ENCODE measurements around the gene NUDT14.

The NUDT14 gene

GRCh38 chr14:105172476-105172875 lies 8.6 kb downstream of the NUDT14 start:
- no peak for FAIRE-seq

DNA sequence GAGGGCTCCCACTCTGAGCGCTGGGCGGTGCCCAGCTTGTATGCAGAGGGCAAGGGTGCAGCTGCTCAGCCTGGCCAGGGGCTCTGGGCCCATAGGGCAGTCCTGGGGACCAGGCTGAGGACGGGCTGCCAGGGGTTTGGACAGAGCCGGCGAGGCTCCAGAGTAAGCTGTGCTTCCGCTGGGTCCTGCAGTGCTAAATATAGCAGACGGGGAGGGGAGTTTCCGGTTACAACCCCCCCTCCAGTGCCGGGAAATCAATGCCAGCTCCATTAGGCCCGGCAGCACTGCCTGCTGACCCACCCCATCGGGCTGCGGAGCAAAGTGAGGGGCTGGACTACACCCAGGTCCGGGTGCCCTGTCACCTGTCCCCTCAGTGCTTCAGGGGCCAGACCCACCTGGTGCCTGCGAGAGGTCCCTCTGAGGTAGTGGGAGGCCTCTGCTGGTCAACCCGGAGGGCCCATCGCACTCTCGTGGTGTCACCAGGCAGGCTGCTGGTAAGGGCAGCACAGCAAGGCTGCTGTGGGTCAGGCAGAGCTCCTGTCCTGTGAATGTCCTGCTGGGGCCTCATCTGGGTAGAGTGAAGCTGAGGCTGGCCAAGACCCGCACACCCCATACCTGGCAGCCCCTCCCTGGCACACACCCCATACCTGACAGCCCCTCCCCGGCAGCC lies 10.0 kb downstream of the NUDT14 start:
- FAIRE-seq: no peak

GRCh38 chr14:105169776-105170655 lies 11.1 kb downstream of the NUDT14 start:
- FAIRE-seq: no peak

DNA sequence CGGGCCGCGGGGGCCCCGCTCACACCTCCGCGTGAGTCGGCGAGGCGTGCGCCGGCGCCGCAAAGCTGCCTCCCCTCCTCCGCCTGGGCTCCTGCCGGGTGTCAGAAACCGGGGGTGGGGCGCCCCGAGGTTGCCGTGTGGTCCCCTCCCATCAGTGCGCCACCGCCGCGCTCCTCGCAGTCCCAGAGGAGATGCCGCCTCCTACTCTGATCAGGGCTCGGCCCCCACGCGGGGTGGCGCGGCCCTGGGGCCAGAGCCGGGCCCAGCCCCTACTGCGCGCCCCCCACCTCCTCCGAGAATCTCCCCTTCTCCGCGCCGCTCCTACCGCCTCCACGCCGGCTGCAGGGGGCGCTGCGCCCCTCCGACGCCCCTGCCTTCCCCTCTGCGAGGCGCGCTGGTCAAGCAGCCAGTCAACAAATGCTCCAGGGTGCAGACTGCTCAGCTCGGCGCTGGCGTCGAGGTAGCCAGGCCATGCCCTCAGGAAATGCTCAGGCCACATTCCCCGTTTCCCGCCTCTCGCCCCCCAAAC lies 12.1 kb downstream of the NUDT14 start:
- FAIRE-seq: no peak

GRCh38 chr14:105168496-105168978 lies 12.6 kb downstream of the NUDT14 start, which contains the start of gene JAG2:
TSS of gene JAG2 (minus strand) at chr14:105168776. CDS start at chr14:105168420, 356 bp downstream.
- no peak for FAIRE-seq

GRCh38 chr14:105168093-105168420 lies 13.1 kb downstream of the NUDT14 start:
- FAIRE-seq: no peak

DNA sequence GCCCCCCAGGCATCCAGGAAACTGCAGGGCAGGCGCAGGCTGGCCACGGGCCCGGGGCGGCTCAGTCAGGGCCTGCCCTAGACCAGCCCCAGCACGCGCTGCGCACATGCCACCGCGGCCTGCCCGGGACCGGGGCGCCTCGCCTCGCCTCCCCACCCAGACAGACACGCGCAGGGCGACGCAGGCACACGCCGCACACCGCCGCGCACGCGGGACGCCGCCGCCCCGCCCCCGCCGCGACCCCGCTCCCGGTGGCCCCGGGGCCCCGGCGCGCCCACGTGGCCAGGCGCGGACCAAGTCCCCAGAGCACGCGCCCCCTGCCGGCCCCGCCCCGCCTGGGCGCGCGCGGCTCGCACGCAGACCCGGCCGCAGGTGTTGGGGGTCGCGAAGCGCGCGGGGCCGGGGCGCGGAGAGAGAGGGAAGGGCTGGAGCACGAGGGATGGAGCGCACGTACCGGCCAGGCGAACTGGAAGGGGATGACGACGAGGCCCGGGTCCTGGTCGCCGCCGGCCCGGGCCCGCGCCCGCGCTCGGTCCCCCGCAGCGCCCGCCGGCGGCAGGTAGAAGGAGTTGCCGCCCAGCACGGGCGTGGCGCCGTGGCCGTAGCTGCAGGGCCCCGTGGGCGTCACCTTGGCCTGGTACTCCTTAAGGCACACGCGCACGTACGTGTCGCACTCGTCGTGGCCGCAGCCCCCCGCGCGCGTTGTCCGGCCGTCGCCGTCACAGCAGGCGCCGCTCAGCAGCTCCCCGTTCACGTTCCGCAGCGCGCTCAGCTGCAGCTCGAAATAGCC lies 13.6 kb downstream of the NUDT14 start:
- FAIRE-seq: no peak

DNA sequence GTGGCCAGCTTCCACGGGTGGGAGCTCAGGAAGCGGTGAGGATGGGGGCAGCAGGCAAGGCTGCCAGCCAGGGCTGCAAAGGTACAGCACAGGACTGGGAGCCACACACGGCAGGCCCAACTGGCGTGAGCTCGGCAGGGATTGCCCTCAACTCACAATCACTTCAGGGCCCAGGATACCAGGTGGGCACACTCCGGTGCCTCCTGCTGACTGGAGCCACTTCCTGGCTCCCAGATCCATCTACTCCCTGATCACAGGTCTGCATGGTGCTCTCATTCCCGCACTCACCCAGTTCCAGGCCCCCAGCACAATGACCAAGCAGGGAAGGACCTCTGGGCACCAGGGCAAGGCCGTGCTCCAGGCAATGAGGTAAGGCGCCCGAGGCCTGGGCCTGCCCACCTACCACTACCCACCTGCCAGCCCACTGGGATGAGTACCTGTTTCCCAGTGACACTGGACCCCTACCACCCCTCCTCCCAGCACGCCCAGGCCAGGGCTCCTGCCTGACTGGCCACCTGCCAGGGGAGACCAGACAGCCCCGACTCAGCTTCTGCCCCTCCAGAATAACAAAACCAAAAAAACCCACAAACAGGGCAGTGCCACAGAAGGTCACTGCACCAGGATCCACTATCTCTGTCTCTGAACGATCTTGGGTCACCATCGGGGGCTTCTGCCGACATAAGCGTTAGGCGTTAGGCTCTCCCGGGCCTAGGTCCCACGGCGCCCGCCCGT lies 14.4 kb downstream of the NUDT14 start:
- FAIRE-seq: no peak

- FAIRE-seq: no peak
These were observed 15.2 kb downstream of the NUDT14 start for GRCh38 chr14:105165761-105166485.

DNA sequence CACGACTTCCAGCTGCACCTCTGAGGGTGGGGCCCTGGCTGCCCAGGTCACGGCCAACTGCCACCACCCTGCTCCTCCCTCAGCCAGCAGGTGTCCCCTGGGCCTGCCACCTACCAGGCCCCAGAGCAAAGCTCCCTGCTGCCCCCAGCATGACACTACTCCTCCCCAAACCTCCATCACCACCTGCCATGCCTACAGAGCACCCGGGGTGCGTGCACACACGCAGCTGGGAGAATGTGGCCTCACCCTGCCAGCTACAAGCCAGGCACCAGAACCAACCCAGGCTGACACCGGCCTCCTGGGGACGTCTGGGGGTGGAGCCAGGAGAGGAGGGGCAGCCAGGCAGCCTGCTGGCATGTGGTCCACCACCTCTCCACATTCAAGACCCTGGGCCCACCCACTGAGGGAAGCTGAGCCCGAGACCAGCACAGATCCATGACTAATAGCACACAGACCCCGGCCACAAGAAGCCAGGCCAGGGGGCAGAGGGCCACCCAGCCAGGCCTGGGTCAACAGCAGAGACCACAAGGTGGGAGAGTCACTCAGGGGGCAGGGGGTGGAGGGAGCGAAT lies 15.9 kb downstream of the NUDT14 start:
- no peak for FAIRE-seq

- FAIRE-seq: no peak
These were observed 17.9 kb downstream of the NUDT14 start for GRCh38 chr14:105163040-105163742.

GRCh38 chr14:105162669-105162979 lies 18.5 kb downstream of the NUDT14 start:
- no peak for FAIRE-seq

DNA sequence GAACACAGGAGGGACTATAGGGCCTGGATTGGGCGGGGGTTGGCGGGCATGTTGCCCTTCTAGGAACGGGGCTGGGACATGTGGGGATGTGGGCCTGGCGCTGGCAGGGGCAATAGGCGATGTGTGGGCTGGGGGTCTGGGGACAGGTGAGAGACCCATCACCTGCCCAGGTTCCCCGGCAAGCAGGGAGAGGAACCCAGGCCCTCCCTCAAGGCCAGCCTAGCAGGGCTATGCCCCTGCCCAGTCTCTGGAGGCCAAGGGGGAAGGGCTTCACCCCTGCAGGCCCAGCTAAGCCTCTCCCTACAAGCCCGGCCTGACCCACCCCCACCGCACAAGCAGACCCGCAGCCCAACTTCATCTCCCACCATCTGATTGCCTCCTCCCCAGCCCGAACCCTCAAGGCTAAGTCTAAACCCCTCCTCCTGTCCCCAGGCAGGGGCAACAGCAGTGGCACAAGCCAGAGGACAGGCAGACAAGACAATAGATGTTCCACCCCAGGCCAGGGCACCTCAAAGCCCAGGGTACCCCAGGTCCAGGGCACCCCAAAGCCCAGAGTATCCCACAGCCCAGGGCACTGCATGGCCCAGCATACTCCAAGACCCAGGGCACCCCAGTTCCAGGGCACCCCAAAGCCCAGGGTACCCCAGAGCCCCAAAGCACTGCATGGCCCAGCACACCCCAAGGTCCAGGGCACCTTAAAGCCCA lies 19.0 kb downstream of the NUDT14 start:
- no peak for FAIRE-seq

GRCh38 chr14:105161309-105161708 lies 19.8 kb downstream of the NUDT14 start:
- no peak for FAIRE-seq

DNA sequence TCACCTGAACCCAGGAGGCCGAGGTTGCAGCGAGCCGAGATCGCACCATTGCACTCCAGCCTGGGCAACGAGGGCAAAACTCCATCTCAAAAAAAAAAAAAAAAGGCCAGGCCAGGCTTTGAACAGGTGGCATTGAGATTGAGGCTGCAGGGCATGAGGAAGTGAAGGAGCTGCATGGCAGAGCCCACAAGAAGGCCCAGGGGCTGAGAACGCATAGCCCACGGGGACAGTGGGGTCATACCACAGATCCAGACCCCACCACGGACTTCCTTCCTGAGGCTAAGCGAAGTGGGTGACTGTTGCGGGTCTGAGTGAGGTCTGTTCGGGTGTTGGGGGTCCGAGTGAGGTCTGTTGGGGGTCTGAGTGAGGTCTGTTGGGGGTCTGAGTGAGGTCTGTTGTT lies 20.3 kb downstream of the NUDT14 start:
- FAIRE-seq: no peak

DNA sequence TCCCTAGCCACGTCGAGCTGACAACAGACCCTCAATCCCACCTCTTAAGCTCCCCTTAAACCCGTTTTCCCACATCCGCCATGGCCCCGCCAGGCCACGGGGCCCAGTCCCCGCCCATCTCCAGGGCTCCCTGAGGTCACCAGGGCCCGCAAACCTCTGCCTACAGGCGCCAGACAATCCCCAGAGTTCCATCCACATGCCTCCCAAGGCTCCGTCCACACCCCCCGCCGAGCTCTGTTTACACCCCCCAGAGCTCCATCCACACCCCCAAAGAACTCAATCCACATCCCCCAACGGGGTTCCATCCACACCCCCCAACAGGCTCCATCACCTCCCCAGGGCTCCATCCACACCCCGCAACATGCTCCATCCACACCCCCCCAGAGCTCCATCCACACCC lies 21.8 kb downstream of the NUDT14 start:
- no peak for FAIRE-seq

DNA sequence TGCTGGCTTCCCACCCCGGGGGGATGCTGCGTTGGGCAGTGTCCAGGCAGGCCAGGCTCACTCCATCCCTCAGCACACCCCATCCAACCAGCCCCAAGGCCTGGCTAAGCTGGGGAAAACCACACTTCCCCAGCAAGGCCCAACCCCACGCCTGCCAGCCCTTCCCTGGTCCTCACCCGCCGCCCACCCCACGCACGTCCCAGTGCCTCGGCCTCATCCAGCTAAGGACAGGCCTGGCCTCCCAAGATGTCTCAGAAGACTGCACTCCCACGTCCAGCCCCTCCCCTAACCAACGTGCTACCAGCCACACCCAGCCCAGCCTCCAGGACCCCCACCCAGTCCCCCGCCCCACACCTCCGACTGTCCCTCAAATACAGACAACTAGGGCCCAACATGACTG lies 22.3 kb downstream of the NUDT14 start:
- no peak for FAIRE-seq

- FAIRE-seq: no peak
These were observed 23.2 kb downstream of the NUDT14 start for GRCh38 chr14:105157872-105158271.

DNA sequence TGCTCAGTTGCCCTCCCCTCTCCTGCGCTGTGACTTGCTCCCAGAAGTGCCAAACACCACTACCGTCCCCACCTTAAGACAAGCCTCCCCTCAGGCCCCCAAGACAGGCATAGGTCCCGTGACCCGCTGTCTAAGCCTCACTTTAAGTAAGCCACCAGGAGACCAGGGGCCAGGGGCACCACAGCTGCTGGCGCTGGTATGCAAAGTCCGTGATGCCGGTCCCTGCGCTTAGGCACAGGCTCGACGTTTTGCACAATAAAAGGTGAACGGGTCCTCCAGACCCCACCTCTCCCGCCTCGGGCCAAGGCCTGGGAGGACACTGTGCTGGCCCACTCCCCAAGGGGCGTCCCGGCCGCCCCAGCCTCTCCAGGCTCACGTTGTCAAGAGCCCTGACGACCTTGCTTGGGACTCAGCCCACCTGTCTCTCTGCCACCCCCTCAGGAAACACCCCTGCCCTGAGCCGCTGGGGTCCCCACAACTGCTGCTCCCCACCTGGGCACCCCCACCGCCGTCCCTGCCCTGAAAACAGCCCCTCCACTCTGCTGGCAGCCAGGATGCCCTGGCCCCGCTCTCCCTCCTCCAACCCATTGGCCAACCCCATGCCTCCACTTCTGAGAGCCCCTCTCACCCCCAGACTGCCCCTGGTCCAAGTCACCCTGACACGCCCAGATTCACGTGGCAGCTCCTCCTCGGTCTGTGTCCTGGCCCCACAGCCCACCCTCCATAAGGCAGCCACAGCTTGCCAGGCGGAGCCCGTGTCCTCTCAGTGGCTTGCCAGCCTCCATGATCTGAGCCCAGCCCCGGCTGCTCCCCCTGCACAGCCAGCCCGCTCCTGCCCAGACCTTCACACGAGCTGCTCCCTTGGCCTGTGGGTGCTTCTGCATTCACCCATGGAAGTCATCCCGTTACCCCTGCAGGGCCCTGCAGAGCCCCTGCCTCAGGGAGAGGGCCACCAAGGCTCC lies 24.4 kb downstream of the NUDT14 start:
- no peak for FAIRE-seq
